ENCODE results near the gene RASGRF1. TPM values are rescaled to one million over a fixed set of nuclear protein-coding genes. Genes with fewer than 3 reads are reported as not detected.

RASGRF1 gene
- total RNA-seq, 1 donor from 2014 or later, result 0.48 TPM

- TF ChIP-seq CTCF (IDR thresholded peaks at IDR 0.05), result no peak
- Mint-ChIP-seq H3K9me3 (ENCODE audit: unreplicated experiment) (no peaks in the 10 kb centered on the region), H3K4me1 (ENCODE audit: unreplicated experiment) (peaks cover 3% of the 10 kb centered on the region), H3K27ac (ENCODE audit: unreplicated experiment) (no peak overlapping the region), H3K27me3 (ENCODE audit: unreplicated experiment) (no peaks in the 10 kb centered on the region), H3K4me3 (ENCODE audit: unreplicated experiment) (no peak overlapping the region), H3K36me3 (ENCODE audit: unreplicated experiment) (peaks cover 34% of the 10 kb centered on the region)
- no peak for DNase-seq (ENCODE audit: extremely low spot score, unreplicated experiment)
Observed at GRCh38 chr15:78921517-78921916, 169.1 kb downstream of the RASGRF1 start.

- DNase-seq (ENCODE audit: extremely low spot score, unreplicated experiment), result peak; percentile 38
- H3K36me3 Mint-ChIP-seq (ENCODE audit: unreplicated experiment), result peaks cover 35% of the 10 kb centered on the region
- peaks cover 8% of the 10 kb centered on the region for H3K4me1 Mint-ChIP-seq (ENCODE audit: unreplicated experiment)
- H3K27ac Mint-ChIP-seq (ENCODE audit: unreplicated experiment), result no peak overlapping the region
- no peak overlapping the region for H3K4me3 Mint-ChIP-seq (ENCODE audit: unreplicated experiment)
- no peak for TF ChIP-seq CTCF (IDR thresholded peaks at IDR 0.05)
- no peaks in the 10 kb centered on the region for H3K9me3 Mint-ChIP-seq (ENCODE audit: unreplicated experiment)
- H3K27me3 Mint-ChIP-seq (ENCODE audit: unreplicated experiment), result no peaks in the 10 kb centered on the region
Observed at GRCh38 chr15:78917888-78918287, 172.7 kb downstream of the RASGRF1 start.

DNA sequence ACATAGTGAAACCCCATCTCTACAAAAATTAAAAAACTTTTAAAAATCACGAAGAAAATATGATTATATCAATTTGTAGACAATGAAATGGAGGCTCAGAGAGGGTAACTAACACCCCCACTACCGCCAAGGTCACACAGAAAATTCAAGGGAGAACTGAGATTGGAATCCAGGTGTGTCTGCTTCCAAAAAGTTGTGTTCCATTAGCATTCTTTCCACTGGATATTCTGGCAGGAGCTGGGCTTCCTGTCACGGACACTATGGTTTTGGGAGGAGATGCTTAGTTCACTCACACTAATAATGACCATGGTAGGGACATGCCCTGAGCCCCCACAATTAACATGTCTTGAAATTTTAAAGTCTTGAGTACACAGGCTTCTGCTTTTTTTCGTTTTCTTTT lies 174.5 kb downstream of the RASGRF1 start:
- TF ChIP-seq CTCF (IDR thresholded peaks at IDR 0.05), result no peak
- Mint-ChIP-seq H3K27me3 (ENCODE audit: unreplicated experiment) (no peaks in the 10 kb centered on the region), H3K36me3 (ENCODE audit: unreplicated experiment) (peaks cover 36% of the 10 kb centered on the region), H3K9me3 (ENCODE audit: unreplicated experiment) (no peaks in the 10 kb centered on the region), H3K27ac (ENCODE audit: unreplicated experiment) (no peak overlapping the region), H3K4me3 (ENCODE audit: unreplicated experiment) (no peak overlapping the region), H3K4me1 (ENCODE audit: unreplicated experiment) (peaks cover 8% of the 10 kb centered on the region)
- DNase-seq (ENCODE audit: extremely low spot score, unreplicated experiment), result no peak

- Mint-ChIP-seq H3K27ac (ENCODE audit: unreplicated experiment) (peak overlapping the region; percentile 48), H3K4me3 (ENCODE audit: unreplicated experiment) (no peak overlapping the region), H3K27me3 (ENCODE audit: unreplicated experiment) (no peaks in the 10 kb centered on the region), H3K36me3 (ENCODE audit: unreplicated experiment) (peaks cover 39% of the 10 kb centered on the region), H3K9me3 (ENCODE audit: unreplicated experiment) (no peaks in the 10 kb centered on the region), H3K4me1 (ENCODE audit: unreplicated experiment) (peaks cover 8% of the 10 kb centered on the region)
- TF ChIP-seq CTCF (IDR thresholded peaks at IDR 0.05), result no peak
- DNase-seq (ENCODE audit: extremely low spot score, unreplicated experiment), result peak; percentile 46
Observed at GRCh38 chr15:78915341-78916087, 175.1 kb downstream of the RASGRF1 start.

- H3K4me1 Mint-ChIP-seq (ENCODE audit: unreplicated experiment), result peaks cover 13% of the 10 kb centered on the region
- peaks cover 47% of the 10 kb centered on the region for H3K36me3 Mint-ChIP-seq (ENCODE audit: unreplicated experiment)
- TF ChIP-seq CTCF (IDR thresholded peaks at IDR 0.05), result peak; percentile 39
- H3K27me3 Mint-ChIP-seq (ENCODE audit: unreplicated experiment), result no peaks in the 10 kb centered on the region
- H3K27ac Mint-ChIP-seq (ENCODE audit: unreplicated experiment), result peak overlapping the region; percentile 59
- no peaks in the 10 kb centered on the region for H3K9me3 Mint-ChIP-seq (ENCODE audit: unreplicated experiment)
- no peak overlapping the region for H3K4me3 Mint-ChIP-seq (ENCODE audit: unreplicated experiment)
- peak; percentile 64 for DNase-seq (ENCODE audit: extremely low spot score, unreplicated experiment)
Observed at GRCh38 chr15:78914027-78914764, 176.4 kb downstream of the RASGRF1 start.
